ENCODE measurements around the gene HNRNPA1.
A peak's percentile ranks its signal among the peaks of the same experiment; 100 is the strongest.
"Not testable (repeated sequence)": the region's sequence is repeated elsewhere in the genome, so short reads cannot be mapped to it uniquely, and the experiment has no call there.

The HNRNPA1 gene

DNA sequence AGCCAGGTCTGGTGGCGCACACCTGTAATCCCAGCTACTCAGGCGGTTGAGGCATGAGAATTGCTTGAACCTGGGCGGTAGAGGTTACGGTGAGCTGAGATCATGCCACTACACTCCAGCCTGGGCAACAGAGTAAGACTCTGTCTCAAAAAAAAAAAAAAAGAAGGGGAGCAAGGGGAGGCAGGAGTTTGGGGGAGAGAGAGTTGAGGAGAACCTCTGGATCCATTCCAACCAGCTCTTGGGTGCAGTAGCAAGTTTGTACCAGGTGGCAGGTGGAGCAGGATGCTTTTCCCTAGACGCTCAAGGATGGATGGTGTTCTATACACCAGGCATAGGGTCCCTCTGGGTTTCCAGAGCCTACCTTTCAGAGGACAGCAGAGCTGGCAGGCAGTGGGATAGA is 18.4 kb downstream of the HNRNPA1 start:
- DNase-seq = no peak

DNA sequence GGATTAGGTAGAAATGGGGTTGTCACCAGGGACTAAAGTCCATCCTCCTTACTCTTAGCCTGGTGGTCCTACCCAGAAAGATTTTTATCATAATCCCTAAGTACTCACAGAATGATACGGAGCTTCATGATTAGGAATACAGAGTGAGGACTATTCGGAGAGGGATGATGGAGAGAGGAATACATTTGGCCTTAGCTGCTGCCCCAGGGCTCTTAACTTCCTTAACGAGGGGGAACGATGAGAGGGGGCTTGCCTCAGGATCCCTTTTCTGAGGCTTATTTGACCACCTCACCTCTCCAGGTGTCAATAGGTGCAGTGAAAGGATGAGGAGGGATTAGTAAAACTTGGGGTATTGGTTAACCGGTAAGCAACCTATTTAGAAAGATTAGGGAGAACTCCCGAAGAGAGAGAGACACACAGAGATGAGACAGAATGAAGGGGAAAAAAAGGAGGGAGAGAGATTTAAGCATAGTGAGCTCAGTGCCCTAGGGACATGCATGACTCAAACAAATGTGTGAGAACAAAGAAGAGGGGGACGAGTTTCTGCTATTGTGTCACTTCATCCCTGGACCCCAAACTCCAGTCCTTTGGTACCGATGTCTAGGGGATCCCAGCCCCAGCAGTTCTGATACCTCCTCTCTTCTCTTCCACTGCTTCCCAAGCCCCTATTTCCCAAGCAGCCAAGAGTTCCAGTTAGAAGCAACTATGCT is 19.1 kb downstream of the HNRNPA1 start:
- no peak for DNase-seq

DNA sequence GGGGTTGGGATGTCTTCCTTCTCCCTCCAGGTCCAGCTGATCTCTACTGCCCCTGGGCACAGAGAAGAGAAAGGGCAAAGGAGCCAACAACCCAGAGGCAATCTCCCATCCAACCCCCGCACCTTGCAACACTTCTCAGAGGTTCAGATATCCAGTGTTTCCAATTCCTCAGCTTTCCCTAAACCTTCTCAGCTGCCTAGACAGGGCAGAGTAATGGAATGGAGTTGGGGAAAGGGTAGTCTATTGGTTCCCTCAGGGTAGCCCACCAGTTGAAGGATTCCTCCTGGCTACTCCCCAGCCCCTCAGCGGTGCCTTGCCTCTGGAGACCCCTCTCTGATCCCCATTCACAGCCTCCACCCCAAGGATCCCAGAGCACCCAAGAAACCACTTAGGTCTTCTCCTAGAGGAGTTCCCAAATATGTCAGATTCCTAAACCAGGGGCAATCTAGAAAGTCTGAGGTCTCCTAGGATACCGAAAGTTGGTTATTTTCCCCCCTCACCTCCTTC is 19.8 kb downstream of the HNRNPA1 start:
- DNase-seq = no peak

DNA sequence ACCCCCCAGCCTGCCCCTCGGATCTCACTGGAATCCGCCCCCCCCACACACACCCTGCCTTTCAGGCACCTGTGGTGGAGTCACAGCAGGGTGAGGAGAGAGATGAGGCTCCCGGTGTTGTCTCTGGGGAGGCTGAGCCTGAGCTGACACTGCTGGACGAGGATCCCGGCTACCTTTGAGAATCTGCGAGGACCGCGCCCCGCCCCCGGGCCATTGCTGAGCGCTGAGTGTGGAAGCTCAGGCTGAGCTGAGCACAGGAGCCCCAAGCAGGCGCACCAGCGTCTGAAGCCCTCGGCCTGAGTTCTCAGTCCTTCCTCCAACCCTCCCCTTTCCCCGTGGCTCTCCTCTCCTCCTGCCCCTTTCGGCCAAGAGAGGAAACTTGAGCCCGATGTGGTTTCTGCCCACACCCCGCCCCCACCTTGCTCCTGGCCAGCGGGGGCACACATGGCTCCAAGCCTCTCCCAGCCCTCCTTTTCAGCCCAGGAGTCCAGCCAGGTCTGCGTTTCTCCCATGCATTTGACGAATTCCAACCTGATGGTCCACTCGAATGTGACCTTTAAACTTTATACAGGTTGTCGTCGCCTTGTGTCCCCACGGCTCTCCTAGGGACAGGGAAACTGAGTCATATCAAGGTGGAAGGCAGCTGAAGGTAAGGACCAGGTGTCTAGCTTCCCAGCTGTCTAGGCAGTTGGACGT is 20.4 kb downstream of the HNRNPA1 start, which contains the start of gene NFE2:
Gene NFE2 (minus strand): TSS at position 284 of the 696 bp plus-strand sequence. CDS start 5,767 bp downstream, outside the sequence.
- DNase-seq = peak in 15 of 51 donors; percentile 7 to 37 (median 25)

DNA sequence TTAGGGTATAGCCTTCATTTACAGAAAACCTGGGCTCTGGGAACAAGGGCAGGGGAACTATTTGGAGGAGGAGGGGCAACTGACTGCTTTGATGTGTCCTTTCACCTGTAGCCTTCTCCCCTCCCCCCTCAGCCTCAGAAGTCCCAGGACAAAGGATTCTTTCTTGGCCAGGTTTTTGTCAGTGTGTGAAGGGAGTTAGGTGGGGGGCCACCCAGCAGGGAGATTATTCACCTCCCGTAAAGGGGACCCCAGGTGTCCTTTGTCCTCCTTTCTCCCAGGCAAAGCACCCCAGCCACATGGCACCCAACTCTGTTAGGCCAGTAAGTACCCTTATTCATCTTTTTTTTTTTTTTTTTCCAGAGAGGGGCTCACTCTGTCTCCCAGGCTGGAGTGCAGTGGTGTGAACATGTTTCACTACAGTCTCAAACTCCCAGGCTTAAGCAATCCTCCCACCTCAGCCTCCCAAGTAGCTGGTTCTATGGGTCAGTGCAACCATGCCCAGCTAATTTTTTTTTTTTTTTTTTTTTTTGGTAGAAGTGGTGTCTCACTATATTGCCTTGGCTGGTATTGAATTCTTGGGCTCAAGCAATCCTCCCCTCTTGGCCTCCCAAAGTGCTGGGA is 21.0 kb downstream of the HNRNPA1 start:
- DNase-seq = no peak

DNA sequence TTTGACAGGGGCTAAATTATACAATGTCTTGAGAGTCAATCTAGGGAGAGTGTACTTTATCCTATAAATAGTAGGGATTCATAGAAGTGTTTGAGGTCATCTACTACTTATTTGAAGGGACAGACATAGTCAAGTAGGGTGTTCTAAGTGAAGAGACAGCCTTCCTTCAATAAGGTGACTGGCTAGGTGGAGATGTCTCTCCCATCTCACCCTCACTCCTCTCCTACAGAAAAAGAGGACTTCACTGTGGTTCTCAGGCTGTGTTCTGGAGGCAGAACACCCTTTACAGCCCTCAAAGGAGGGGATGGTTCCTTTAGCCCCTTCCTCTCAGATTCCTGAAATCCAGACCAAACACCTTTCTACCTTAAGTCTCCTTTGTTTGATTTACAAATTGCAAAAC is 23.1 kb downstream of the HNRNPA1 start:
- no peak for DNase-seq

DNA sequence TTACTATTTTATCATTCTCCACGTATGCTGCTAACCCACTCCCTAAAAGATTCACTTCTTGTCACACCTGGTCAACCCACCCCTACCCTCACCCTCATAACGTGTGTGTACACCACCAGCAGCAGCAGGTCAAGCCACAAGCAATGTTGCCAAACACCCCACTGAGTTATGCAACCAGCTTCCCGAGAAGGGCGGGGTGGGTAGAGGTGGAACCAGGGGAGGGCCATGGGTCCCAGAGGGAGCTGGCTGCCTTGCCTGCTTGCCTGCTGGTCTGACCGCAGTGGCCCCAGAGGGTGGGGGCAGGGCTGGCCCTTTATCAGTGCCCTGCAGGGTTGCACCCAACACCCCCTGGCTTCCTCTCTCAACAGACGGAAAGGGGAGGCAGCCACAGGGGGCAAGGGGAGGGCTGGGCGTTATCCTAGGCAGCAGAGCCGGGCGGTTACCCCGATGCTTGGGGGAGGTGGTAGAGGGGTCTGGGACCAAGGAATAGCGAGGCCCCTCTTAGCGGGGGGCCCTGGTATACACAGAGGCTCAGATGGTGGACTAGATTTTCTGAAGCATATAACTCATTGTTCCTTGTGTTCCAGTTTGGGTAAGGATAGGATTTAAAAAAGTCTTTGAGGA is 23.8 kb downstream of the HNRNPA1 start:
- peak in 3 of 51 donors; percentile 7 to 37 (median 13) for DNase-seq

DNA sequence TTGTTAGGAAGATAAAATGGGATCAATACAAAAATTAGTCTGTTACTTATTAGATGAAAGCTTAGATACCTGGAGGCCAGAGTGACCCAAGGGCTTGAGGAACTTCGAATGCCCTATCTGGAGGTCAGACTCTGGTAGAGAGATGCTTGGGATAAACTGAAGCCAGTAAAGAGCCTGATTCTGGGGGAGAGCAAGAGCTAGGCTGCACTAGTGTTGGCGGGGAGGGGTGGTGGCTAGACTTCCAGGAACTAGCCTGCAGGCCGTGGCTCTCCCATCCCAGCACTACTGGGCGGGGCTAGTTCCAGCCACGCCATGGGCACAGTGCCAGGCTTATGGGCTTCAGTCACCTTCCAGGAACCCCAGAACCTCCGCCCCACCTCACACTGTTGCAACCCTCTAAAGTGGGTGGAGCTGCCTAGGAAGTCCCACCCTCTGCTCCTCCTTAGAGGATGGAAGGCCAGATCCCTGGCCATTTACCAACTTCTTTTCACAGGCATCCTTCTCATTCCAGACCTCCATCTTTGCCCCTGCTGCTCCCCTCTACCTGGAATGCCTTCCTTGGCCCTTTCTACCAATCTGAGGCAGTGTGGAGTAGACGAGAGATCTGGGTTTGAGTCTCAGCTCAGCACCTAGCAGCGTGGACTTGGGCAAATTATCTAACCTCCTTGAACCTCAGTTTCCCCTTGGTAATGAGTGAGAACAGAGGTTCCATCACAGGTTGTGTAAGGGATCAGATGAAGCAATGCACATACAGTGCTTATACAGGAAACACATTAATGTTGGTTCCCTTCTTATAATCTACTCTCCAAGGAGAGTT is 26.6 kb downstream of the HNRNPA1 start:
- DNase-seq = no peak

DNA sequence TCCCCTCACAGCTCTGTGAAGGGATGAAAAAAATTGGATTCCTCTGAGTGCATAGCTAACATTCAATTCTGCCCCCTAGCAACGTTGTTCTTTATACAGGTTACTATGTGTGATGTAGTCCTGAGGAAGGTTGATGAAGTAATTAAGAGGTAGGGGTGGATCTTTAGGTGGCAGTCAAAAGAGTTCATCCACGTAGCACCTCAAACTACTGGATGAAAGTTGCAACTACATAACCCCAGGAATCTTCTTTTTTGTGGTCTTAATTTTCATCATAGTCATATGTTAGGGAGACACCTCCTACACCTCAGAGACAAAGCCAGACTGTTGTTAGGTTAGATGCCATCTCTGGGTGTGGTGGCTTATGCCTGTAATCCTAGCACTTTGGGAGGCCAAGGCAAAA is 30.5 kb downstream of the HNRNPA1 start:
- no peak for DNase-seq

DNA sequence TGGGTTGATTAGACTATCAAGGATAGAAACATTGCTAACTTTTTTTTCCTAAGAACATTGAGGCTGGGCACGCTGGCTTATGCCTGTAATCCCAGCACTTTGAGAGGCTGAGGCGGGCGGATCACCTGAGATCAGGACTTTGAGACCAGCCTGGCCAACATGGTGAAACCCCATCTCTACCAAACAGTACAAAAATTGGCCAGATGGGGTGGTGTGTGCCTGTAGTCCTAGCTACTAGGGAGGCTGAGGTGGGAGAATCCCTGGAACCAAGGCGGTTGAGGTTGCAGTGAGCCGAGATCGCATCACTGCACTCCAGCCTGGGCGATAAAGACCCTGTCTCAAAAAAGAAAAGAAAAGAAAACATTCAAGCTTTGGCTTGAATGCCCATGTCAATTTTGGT is 31.8 kb downstream of the HNRNPA1 start:
- DNase-seq = not testable (repeated sequence)

DNA sequence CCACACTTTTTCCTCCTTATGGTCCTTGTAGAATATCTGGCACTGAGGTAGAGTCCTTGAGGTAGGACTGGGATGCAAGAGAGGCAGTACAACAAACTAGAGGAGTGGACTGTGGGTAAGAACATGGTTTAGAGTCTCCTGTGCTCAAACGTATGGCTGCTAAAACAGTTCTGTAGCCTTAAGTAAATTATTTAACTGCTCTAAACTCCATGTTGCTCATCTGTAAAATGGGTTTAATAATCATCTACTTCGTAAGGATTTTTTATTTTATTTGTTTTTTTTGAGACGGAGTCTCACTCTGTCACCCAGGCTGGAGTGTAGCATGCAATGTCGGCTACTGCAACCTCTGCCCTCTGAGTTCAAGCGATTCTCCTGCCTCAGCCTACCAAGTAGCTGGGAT is 40.8 kb downstream of the HNRNPA1 start:
- DNase-seq = no peak

DNA sequence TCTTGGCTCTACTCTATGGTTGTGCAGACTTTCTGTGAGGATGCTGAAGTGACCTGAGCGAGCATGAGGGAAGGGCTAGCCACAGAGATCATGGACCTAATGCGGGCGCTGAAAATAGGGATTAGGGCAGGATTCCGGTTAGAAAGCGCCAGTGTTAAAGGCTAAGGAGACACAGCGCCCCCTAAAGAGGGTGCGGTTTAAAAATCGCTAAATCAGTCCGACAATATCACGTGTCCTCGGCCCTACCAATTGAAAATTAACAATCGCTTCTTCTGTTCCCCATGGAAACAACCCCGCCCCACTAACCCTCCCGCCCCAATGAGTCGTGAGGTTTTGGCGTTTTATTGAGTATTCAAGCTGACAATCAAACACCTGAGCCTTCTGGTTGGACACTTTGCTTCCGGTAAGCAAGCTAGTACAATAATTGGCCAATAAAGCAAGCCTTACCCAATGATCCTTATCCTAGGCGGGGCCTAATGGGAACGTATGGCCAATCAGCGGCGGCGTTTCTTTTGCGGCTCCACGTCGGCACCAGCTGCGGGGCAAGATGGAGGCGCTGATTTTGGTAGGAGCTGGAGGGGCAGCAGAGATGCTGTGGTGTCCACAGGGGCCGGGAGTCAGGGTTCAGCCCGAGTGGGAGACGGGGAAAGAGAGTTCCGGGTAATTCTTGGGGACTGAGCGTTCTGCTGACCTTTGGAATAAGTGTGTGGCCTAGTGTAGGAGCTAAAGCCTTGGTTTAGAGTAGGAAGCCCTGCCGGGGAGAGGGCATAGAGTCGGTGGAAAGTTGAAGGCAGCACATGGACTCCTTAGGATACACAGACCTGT is 44.3 kb downstream of the HNRNPA1 start, which contains the start of gene COPZ1:
Gene COPZ1 (plus strand): TSS at position 515 of the 825 bp plus-strand sequence. CDS start 33 bp downstream, at position 548.
- DNase-seq = peak; percentile 49 to 100 (median 93)

DNA sequence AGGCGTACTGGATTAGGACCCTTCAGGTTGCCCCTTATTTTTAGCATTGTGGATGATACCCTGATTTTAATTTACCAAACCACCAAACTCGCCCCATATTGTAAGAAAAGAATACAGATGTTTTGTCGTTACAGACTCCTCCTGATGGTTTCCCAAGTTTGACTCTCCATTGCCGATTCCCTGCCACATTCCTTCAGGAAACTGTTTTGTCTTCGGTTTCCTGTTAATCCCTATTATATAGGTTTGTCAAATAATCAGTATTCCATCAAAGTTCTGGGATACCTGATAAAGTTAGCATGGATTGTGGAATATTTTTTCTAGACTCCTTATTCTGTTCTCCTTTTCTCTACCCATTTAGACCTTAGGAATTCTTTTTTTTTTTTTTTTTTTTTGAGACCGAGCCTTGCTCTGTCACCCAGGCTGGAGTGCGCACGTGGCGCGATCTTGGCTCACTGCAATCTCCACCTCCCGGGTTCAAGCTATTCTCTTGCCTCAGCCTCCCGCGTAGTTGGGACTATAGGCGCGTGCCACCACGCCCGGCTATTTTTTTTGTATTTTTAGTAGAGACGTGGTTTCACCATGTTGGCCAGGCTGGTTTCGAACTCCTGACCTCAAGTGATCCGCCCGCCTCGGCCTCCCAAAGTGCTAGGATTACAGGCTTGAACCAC is 45.0 kb downstream of the HNRNPA1 start:
- DNase-seq = not testable (repeated sequence)

DNA sequence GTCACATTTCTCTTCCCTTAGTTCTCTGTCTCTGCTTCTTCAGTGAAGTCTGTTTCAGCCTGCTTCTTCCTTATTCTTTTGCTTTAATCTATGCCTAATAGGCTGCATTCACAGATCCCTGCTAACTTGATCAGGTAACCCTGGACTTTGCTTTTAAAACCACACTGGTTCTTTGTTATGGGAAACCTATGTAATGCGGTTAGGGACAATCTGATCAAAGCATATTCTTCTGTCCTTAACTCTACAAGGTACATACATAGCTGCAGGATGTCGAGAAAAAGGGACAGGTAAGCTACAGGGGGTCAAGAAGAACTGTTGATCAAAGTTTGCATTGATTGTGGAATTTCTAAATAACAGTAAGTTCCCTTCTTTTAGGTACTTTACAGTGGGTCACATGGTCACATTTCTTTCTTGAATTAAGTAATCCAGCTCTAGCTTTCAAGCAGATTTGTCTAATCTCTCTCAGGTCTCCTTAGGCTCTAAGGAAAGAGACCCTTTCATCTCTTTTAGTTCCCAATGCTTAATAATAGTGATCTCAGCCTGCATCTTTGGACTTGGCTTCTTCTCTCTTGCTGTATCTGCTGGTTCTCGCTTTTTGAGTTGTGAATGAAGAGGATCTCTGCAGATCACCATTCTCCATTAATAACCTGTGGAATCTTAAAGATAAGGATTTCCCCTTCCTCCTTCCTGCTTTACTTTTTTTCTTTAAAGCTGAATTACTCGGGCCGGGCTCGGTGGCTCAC is 48.2 kb downstream of the HNRNPA1 start:
- DNase-seq = no peak

DNA sequence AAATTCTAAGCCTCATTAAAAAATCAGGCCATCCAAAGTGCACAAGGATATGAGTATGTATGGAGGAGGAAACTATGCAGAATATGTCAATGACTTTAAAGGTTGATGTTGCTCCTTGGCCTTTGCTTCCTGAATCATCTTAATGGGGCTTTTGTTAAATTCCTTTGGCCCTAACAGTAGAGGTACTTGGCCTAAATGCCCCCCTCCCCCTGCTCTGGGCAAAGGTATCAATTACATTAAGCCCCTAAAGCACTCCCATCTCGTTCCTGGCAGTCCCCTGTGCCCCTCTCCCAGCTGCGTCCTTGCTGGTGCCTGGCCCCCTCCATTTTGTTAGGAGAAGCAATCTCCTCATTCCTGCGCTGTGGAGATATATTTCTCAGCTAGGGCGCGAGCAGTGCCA is 49.2 kb downstream of the HNRNPA1 start:
- DNase-seq = no peak

DNA sequence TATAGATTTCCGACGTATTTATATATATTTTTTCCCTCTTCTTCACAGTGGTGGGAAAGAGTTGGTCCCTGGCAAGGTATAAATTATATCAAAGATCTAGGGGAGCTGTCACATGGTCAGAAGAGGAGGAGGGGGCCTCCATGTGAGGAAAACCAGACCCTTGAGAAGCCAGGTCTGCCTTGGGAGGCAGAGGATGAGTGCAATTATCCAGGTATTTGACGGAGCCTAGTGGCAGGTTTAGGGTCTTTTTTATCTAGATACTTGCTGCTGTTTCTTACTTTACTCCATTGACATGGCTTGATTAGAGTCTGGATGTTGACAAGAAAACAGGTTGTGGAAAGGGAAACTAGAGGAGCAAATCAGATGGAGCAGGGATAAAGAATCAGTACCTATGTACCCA is 49.9 kb downstream of the HNRNPA1 start:
- DNase-seq = no peak

DNA sequence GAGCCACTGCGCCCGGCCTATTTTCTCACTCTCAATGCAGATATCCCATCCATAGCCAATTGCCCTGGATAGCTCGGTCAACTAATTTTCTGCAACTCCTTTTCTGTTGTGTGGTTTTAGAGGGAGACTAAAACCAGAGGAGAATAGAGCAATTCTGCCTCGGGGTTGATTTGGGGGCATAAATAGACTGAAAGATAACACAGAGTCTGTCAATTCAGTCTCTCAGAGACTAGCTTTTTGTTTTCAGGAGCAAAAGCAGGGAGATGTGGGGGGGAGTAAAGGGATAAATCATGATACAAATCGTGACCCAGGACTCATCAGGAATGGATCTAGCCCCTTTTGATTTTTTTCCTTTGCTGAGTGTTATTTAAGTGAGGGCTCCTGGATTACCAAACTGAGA is 50.9 kb downstream of the HNRNPA1 start:
- no peak for DNase-seq

DNA sequence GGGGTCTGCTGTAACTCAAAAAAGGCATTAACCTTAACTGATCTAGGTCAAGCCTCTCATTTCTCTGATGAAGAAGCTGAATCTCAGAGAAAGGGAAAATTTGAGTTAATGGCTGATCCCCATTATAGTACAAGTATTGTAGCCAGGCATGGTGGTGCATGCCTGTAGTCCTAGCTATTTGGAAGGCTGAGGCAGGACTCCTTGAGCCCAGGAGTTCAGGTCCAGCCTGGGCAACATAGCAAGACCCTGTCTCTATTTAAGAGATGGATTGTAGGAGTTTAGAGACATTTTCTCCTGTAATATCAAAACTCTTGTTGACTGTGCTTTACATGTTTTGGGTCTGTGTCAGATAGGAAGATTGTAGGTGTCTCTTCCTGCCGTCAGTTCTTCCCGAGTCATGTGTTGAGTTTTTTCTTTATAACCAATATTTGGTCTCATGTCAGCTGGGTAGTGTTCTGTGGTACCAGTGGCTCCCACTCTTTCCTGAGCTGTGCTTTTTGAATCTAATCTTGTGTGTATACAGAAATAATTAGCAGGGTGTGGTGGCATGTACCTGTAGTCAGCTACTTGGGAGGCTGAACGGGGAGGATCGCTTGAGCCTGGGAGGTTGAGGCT is 53.0 kb downstream of the HNRNPA1 start:
- DNase-seq = no peak
